HepG2 (cell line): ENCODE measurements around the gene PKP4. TPM values are rescaled to one million over a fixed set of nuclear protein-coding genes. Genes with fewer than 3 reads are reported as not detected.

ENCODE experiments used
- BCL6 ChIP-seq: IDR thresholded peaks from 2 replicates; pipeline ENCODE4 v1.6.1; 2016; ENCODE audit warnings: missing genetic modification reagents, missing compliant biosample characterization
- BORCS8-MEF2B ChIP-seq: sonication (generic); formaldehyde crosslinking; IDR thresholded peaks from 2 replicates; pipeline ENCODE4 v1.8.0; 2022; ENCODE audit warnings: mild to moderate bottlenecking, missing genetic modification reagents
- FIP1L1 ChIP-seq: fragments of 200-400 bp; formaldehyde crosslinking; IDR thresholded peaks from 2 replicates; pipeline ENCODE4 v1.6.1; 2018; ENCODE audit warnings: low read depth, mild to moderate bottlenecking, low read length, moderate library complexity, borderline replicate concordance; ENCODE audit not compliant: insufficient read depth
- GATAD1 ChIP-seq: IDR thresholded peaks from 2 replicates; pipeline ENCODE4 v1.6.1; 2016; ENCODE audit warnings: missing genetic modification reagents, missing compliant biosample characterization
- HNRNPLL ChIP-seq: fragments of 200-400 bp; formaldehyde crosslinking; IDR thresholded peaks from 2 replicates; pipeline ENCODE4 v1.6.1; 2017; ENCODE audit warnings: mild to moderate bottlenecking, low read depth, low read length; ENCODE audit not compliant: poor library complexity, severe bottlenecking
- KAT2B ChIP-seq: fragments of 150-350 bp; IDR thresholded peaks from 2 replicates; pipeline ENCODE4 v1.6.1; 2014; ENCODE audit warnings: low read depth, low read length, borderline replicate concordance
- MAFK ChIP-seq, 2 experiments: IDR thresholded peaks in 1 of 2; conservative IDR thresholded peaks in 1 of 2; 2 replicates each; pipeline ENCODE4 v1.6.1; 2011; ENCODE audit warnings: improper control_type of control experiment in 2 of 2, low read length in 2 of 2
- PHF20 ChIP-seq: sonication (generic); formaldehyde crosslinking; IDR thresholded peaks from 2 replicates; pipeline ENCODE4 v1.5.0; 2020; ENCODE audit warnings: mild to moderate bottlenecking, missing genetic modification reagents
- SNRNP70 ChIP-seq: fragments of 200-400 bp; formaldehyde crosslinking; IDR thresholded peaks from 2 replicates; pipeline ENCODE4 v1.6.1; 2017; ENCODE audit warnings: mild to moderate bottlenecking, low read depth, low read length, moderate library complexity
- SP140L ChIP-seq: sonication (generic); formaldehyde crosslinking; IDR thresholded peaks from 2 replicates; pipeline ENCODE4 v1.4.0; 2020; ENCODE audit warnings: missing genetic modification reagents, borderline replicate concordance
- ZNF10 ChIP-seq: sonication (generic); formaldehyde crosslinking; IDR thresholded peaks from 2 replicates; pipeline ENCODE4 v1.4.0; 2020; ENCODE audit warnings: mild to moderate bottlenecking, low read depth, missing genetic modification reagents, borderline replicate concordance
- ZNF20 ChIP-seq: sonication (generic); formaldehyde crosslinking; IDR thresholded peaks from 2 replicates; pipeline ENCODE4 v1.4.0; 2020; ENCODE audit warnings: mild to moderate bottlenecking, moderate library complexity, missing genetic modification reagents
- ZNF264 ChIP-seq: sonication (generic); formaldehyde crosslinking; IDR thresholded peaks from 2 replicates; pipeline ENCODE4 v1.4.0; 2020; ENCODE audit warnings: missing genetic modification reagents
- ZNF34 ChIP-seq: sonication (generic); formaldehyde crosslinking; IDR thresholded peaks from 2 replicates; pipeline ENCODE4 v1.4.0; 2020; ENCODE audit warnings: mild to moderate bottlenecking, missing genetic modification reagents, borderline replicate concordance
- ZNF547 ChIP-seq: sonication (generic); formaldehyde crosslinking; IDR thresholded peaks from 2 replicates; pipeline ENCODE4 v1.5.1; 2020; ENCODE audit warnings: mild to moderate bottlenecking, missing genetic modification reagents
- ZNF569 ChIP-seq: sonication (generic); formaldehyde crosslinking; IDR thresholded peaks from 2 replicates; pipeline ENCODE4 v1.5.0; 2020; ENCODE audit warnings: mild to moderate bottlenecking, missing genetic modification reagents, moderate library complexity, borderline replicate concordance
- ZNF629 ChIP-seq: sonication (generic); formaldehyde crosslinking; conservative IDR thresholded peaks from 2 replicates; pipeline ENCODE4 v1.5.0; 2020; ENCODE audit warnings: missing genetic modification reagents
- ZNF652 ChIP-seq: IDR thresholded peaks from 2 replicates; pipeline ENCODE4 v1.6.1; 2016; ENCODE audit warnings: low read depth, borderline replicate concordance
- ZNF841 ChIP-seq: sonication (generic); formaldehyde crosslinking; IDR thresholded peaks from 2 replicates; pipeline ENCODE4 v1.8.1; 2023; ENCODE audit warnings: missing genetic modification reagents, borderline replicate concordance
- polyA plus RNA-seq, 8 experiments: library from polyadenylated mRNA; depleted of rRNA in 3 of 8; stranded (reverse) in 7 of 8; unstranded in 1 of 8; fragments of >200 nt; fragmentation: Illumina TruSeq in 4 of 8; extraction: Trizol in 4 of 8; gene quantifications; 2 replicates each; pipeline versions ENCODE4 v1.2.1 to v1.2.3, GENCODE V29; 2011 to 2016; ENCODE audit warnings: low read depth in 4 of 8, missing spikeins in 1 of 8, mixed read lengths in 1 of 8; ENCODE audit not compliant: insufficient read depth in 1 of 8
- total RNA-seq, 5 experiments: library from RNA; depleted of rRNA; stranded (reverse); fragments of >200 nt; fragmentation: Illumina TruSeq; extraction: Trizol; gene quantifications; 2 replicates each; pipeline ENCODE4 v1.2.3, GENCODE V29; 2016; ENCODE audit warnings: low read depth in 1 of 5
- TF ChIP-seq, protein P1 (sequence below): sonication (generic); formaldehyde crosslinking; IDR thresholded peaks from 2 replicates; pipeline ENCODE4 v1.8.1; 2022; ENCODE audit warnings: low read depth, mild to moderate bottlenecking, missing genetic modification reagents
- TF ChIP-seq, protein P2 (sequence below): IDR thresholded peaks from 2 replicates; pipeline ENCODE4 v1.6.1; 2016; ENCODE audit warnings: missing biosample characterization, missing genetic modification reagents, low read depth
- TF ChIP-seq, protein P3 (sequence below): sonication (generic); formaldehyde crosslinking; IDR thresholded peaks from 2 replicates; pipeline ENCODE4 v1.4.0; 2020; ENCODE audit warnings: missing genetic modification reagents
- TF ChIP-seq, protein P4 (sequence below): sonication (generic); formaldehyde crosslinking; IDR thresholded peaks from 2 replicates; pipeline ENCODE4 v1.8.1; 2023; ENCODE audit warnings: mild to moderate bottlenecking, missing genetic modification reagents

The PKP4 gene
- total and polyA plus RNA-seq, 2 of the 13 experiments (the other 11 are each of a cell fraction or from before 2014, with no cell fraction given): 80.9 to 90.5 TPM

DNA sequence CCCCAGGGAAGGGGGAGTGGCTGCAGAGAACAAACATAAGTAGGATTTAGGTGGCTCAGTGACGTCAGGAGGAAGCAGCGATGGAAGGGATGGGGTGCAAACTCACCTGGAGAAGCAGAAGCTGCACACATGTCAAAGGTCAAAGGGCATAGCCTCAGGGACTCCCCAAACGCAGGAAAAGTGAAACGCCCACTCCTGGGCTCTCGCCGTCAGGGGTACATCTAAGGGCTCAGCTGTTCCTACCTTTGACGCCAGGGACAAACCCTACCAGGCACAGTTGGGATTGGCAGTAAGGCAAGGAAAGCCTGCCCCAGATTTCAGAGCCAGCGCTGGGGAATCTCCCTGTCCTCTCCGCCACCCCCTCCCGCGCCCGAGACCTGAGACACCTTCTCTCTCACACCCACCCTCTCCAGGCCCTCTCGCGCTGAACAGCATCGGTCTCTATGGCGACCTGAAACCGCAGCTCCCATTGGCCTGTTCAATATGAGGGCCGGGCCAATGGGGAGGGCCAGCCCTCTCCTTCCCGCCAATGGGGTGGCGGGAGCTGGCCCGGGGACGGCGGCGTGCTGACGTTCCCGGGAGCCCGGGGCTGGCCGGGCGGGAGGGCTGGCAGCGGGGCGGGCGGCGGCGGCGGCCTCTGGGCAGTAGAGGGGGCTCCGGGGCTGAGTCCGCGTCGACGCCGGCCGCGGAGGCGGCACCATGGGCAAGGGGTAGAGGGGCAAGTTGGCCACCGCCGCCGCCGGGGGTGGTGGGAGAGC lies at the start of gene PKP4, which contains the start of gene CCDC148 (continued):
- TF ChIP-seq BCL6 (CRISPR knock-in tag) (no peak), SP140L (CRISPR knock-in tag) (no peak), PHF20 (CRISPR knock-in tag) (no peak), MAFK (conservative IDR thresholded peaks at IDR 0.05 in 1 of 2, IDR thresholded peaks at IDR 0.05 in 1 of 2; ENCODE audit: low read length in 2 of 2) (no peak), GATAD1 (CRISPR knock-in tag) (no peak), ZNF629 (CRISPR knock-in tag) (no peak), SNRNP70 (no peak), ZNF10 (CRISPR knock-in tag) (no peak), FIP1L1 (no peak), KAT2B (no peak), ZNF20 (CRISPR knock-in tag) (no peak), ZNF264 (CRISPR knock-in tag) (no peak), BORCS8-MEF2B (no peak), ZNF841 (CRISPR knock-in tag) (no peak), ZNF34 (CRISPR knock-in tag) (no peak), HNRNPLL (no peak), ZNF652 (CRISPR knock-in tag) (no peak), ZNF547 (CRISPR knock-in tag) (no peak), ZNF569 (no peak)
- TF ChIP-seq, protein P1, sequence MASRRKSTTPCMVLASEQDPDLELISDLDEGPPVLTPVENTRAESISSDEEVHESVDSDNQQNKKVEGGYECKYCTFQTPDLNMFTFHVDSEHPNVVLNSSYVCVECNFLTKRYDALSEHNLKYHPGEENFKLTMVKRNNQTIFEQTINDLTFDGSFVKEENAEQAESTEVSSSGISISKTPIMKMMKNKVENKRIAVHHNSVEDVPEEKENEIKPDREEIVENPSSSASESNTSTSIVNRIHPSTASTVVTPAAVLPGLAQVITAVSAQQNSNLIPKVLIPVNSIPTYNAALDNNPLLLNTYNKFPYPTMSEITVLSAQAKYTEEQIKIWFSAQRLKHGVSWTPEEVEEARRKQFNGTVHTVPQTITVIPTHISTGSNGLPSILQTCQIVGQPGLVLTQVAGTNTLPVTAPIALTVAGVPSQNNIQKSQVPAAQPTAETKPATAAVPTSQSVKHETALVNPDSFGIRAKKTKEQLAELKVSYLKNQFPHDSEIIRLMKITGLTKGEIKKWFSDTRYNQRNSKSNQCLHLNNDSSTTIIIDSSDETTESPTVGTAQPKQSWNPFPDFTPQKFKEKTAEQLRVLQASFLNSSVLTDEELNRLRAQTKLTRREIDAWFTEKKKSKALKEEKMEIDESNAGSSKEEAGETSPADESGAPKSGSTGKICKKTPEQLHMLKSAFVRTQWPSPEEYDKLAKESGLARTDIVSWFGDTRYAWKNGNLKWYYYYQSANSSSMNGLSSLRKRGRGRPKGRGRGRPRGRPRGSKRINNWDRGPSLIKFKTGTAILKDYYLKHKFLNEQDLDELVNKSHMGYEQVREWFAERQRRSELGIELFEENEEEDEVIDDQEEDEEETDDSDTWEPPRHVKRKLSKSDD: 0 out of 2 replicates have a peak, but pooled peaks have one; percentile 31
- TF ChIP-seq, protein P2, sequence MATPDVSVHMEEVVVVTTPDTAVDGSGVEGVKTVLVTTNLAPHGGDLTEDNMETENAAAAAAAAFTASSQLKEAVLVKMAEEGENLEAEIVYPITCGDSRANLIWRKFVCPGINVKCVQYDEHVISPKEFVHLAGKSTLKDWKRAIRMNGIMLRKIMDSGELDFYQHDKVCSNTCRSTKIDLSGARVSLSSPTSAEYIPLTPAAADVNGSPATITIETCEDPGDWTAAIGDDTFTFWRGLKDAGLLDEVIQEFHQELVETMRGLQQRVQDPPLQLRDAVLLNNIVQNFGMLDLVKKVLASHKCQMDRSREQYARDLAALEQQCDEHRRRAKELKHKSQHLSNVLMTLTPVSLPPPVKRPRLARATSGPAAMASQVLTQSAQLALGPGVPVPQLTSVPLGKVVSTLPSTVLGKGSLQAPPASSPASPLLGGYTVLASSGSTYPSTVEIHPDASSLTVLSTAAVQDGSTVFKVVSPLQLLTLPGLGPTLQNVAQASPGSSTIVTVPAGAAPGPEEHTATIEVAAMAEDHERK (CRISPR knock-in tag): peak; percentile 54
- TF ChIP-seq, protein P3, sequence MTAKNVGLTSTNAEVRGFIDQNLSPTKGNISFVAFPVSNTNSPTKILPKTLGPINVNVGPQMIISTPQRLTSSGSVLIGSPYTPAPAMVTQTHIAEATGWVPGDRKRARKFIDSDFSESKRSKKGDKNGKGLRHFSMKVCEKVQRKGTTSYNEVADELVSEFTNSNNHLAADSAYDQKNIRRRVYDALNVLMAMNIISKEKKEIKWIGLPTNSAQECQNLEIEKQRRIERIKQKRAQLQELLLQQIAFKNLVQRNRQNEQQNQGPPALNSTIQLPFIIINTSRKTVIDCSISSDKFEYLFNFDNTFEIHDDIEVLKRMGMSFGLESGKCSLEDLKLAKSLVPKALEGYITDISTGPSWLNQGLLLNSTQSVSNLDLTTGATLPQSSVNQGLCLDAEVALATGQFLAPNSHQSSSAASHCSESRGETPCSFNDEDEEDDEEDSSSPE (CRISPR knock-in tag): peak; percentile 88
- TF ChIP-seq, protein P4, sequence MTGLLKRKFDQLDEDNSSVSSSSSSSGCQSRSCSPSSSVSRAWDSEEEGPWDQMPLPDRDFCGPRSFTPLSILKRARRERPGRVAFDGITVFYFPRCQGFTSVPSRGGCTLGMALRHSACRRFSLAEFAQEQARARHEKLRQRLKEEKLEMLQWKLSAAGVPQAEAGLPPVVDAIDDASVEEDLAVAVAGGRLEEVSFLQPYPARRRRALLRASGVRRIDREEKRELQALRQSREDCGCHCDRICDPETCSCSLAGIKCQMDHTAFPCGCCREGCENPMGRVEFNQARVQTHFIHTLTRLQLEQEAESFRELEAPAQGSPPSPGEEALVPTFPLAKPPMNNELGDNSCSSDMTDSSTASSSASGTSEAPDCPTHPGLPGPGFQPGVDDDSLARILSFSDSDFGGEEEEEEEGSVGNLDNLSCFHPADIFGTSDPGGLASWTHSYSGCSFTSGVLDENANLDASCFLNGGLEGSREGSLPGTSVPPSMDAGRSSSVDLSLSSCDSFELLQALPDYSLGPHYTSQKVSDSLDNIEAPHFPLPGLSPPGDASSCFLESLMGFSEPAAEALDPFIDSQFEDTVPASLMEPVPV (CRISPR knock-in tag): no peak; the same call in 1 of the 2 replicates
